ENCODE measurements around the gene TIMM13. TPM values are rescaled to one million over a fixed set of nuclear protein-coding genes. Genes with fewer than 3 reads are reported as not detected.

The TIMM13 gene
- total and polyA plus RNA-seq, 9 of the 15 experiments (the other 6 are each of a cell fraction or from before 2014, with no cell fraction given): 17.6 to 215 (median 71.8) TPM

DNA sequence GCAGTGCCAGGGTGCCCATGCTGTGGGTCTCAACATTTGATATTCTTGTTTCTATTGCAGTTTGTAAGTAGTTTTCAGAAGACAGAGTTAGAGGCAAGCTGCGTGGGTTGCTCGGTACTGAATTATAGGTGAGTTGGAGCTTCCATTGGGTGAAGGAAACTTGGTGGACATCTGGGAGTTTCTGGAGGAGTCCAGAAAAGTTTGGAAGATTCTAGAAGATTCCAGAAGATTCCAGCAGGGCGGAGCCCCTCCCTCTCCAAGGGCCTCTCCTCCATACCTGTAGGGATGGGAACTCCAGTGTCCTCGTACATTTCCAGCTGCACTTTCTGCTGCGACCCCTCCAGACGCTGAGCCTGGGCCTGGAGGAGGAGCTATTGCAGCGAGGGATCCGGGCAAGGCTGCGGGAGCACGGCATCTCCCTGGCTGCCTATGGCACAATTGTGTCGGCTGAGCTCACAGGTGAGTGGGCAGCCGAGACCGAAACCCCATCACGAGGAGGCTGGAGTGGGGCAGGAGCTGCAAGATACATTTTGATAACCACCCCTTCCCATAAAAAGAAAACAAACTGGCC is 28.6 kb downstream of the TIMM13 start:
- ChIA-PET CTCF (ENCODE audit: low intra/inter-chr PET ratio) (no interaction called here), POLR2A (interaction anchor here (0.5 to 0.6 kb wide), 3 partner anchors 134 to 651 kb away, joined by 3 read pairs; no protein-coding TSS in a partner anchor)
- Histone ChIP-seq H4K20me1 (replicated peaks; ENCODE audit: control insufficient read depth, insufficient read depth, low read length) (no peaks in the 10 kb centered on the region), H3K9me3 (replicated peaks; ENCODE audit: control insufficient read depth, insufficient read depth, low read depth, low read length) (no peaks in the 10 kb centered on the region; the same call in 1 of the 2 replicates), H3K4me2 (ENCODE audit: insufficient read depth, low read length) (no peak overlapping the region), H3K4me1 (replicated peaks in 1 of 2; ENCODE audit: control insufficient read depth in 2 of 2, insufficient read depth in 2 of 2, low read length in 2 of 2) (peaks cover 0 to 29% of the 10 kb centered on the region in 2 experiments; a peak in 3 of 5 replicates), H3K27me3 (ENCODE audit: control insufficient read depth in 2 of 2, insufficient read depth in 2 of 2, low read length in 2 of 2) (no peaks in the 10 kb centered on the region), H3K9me1 (ENCODE audit: control insufficient read depth, insufficient read depth, low read length) (no peaks in the 10 kb centered on the region), H2AFZ (ENCODE audit: low read depth, low read length) (no peak overlapping the region), H3K9ac (ENCODE audit: insufficient read depth in 1 of 2, low read depth in 2 of 2, low read length in 2 of 2) (0 out of 4 replicates have a peak overlapping the region, but pooled peaks of 1 of the 2 experiments have one; percentile 27), H3K27ac (ENCODE audit: extremely low read depth, low read depth, low read length) (no peak overlapping the region), H3K4me3 (no peak overlapping the region), H3K36me3 (ENCODE audit: control insufficient read depth, insufficient read depth, low read length) (no peaks in the 10 kb centered on the region), H3K79me2 (ENCODE audit: control insufficient read depth, insufficient read depth, low read length) (no peaks in the 10 kb centered on the region)
- DNase-seq (ENCODE audit: extremely low read depth in 1 of 4, low spot score in 3 of 4): no peak
- no peak for FAIRE-seq
- TF ChIP-seq ZNF197 (CRISPR knock-in tag; IDR thresholded peaks at IDR 0.05; ENCODE audit: low read depth): no peak
- TF ChIP-seq TSC22D4 (tag; IDR thresholded peaks at IDR 0.05): no peak
- TF ChIP-seq ILK (tag; IDR thresholded peaks at IDR 0.05; ENCODE audit: borderline replicate concordance, low read depth): no peak
- no peak for TF ChIP-seq BCOR (IDR thresholded peaks at IDR 0.05)
- no peak for TF ChIP-seq POU5F1 (IDR thresholded peaks at IDR 0.05; ENCODE audit: borderline replicate concordance, low read depth, low read length, partially characterized antibody)
- TF ChIP-seq KDM5B (IDR thresholded peaks at IDR 0.05; ENCODE audit: insufficient replicate concordance, low read depth, low read length): no peak
- TF ChIP-seq ARNT (IDR thresholded peaks at IDR 0.05): 0 out of 4 replicates have a peak, but pooled peaks of 1 of the 2 experiments have one; percentile 51
- TF ChIP-seq, protein P1, sequence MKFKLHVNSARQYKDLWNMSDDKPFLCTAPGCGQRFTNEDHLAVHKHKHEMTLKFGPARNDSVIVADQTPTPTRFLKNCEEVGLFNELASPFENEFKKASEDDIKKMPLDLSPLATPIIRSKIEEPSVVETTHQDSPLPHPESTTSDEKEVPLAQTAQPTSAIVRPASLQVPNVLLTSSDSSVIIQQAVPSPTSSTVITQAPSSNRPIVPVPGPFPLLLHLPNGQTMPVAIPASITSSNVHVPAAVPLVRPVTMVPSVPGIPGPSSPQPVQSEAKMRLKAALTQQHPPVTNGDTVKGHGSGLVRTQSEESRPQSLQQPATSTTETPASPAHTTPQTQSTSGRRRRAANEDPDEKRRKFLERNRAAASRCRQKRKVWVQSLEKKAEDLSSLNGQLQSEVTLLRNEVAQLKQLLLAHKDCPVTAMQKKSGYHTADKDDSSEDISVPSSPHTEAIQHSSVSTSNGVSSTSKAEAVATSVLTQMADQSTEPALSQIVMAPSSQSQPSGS (CRISPR knock-in tag; IDR thresholded peaks at IDR 0.05): no peak
- TF ChIP-seq EP300 (IDR thresholded peaks at IDR 0.05; ENCODE audit: low read length): peak; percentile 56; the same call in 1 of the 2 replicates
- TF ChIP-seq STAT5A (IDR thresholded peaks at IDR 0.05; ENCODE audit: borderline replicate concordance, low read length): no peak
- TF ChIP-seq, protein P2, sequence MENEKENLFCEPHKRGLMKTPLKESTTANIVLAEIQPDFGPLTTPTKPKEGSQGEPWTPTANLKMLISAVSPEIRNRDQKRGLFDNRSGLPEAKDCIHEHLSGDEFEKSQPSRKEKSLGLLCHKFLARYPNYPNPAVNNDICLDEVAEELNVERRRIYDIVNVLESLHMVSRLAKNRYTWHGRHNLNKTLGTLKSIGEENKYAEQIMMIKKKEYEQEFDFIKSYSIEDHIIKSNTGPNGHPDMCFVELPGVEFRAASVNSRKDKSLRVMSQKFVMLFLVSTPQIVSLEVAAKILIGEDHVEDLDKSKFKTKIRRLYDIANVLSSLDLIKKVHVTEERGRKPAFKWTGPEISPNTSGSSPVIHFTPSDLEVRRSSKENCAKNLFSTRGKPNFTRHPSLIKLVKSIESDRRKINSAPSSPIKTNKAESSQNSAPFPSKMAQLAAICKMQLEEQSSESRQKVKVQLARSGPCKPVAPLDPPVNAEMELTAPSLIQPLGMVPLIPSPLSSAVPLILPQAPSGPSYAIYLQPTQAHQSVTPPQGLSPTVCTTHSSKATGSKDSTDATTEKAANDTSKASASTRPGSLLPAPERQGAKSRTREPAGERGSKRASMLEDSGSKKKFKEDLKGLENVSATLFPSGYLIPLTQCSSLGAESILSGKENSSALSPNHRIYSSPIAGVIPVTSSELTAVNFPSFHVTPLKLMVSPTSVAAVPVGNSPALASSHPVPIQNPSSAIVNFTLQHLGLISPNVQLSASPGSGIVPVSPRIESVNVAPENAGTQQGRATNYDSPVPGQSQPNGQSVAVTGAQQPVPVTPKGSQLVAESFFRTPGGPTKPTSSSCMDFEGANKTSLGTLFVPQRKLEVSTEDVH (IDR thresholded peaks at IDR 0.05; ENCODE audit: low read depth, partially characterized antibody): no peak
- no peak for TF ChIP-seq MCM2 (IDR thresholded peaks at IDR 0.05; ENCODE audit: low read depth)
- TF ChIP-seq, protein P3, sequence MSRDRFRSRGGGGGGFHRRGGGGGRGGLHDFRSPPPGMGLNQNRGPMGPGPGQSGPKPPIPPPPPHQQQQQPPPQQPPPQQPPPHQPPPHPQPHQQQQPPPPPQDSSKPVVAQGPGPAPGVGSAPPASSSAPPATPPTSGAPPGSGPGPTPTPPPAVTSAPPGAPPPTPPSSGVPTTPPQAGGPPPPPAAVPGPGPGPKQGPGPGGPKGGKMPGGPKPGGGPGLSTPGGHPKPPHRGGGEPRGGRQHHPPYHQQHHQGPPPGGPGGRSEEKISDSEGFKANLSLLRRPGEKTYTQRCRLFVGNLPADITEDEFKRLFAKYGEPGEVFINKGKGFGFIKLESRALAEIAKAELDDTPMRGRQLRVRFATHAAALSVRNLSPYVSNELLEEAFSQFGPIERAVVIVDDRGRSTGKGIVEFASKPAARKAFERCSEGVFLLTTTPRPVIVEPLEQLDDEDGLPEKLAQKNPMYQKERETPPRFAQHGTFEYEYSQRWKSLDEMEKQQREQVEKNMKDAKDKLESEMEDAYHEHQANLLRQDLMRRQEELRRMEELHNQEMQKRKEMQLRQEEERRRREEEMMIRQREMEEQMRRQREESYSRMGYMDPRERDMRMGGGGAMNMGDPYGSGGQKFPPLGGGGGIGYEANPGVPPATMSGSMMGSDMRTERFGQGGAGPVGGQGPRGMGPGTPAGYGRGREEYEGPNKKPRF (IDR thresholded peaks at IDR 0.05; ENCODE audit: low read depth, low read length): no peak
- no peak for ATAC-seq
- intact Hi-C loops (cut with micrococcal nuclease) (loop anchor here (10.0 kb wide), 1 partner anchor 216 kb away; no protein-coding TSS in a partner anchor), in situ Hi-C loops (cut with MboI) (loop anchor here (5.0 kb wide), 1 partner anchor 162 kb away; the partner anchor contains the start of genes PLEKHJ1 and SF3A2)
- 76% methylated on average over 12 of the region's 14 CpGs for WGBS (ENCODE audit: insufficient coverage, low coverage, missing lambda C conversion rate)
- no TSS peak for BruUV-seq (replicated peaks)

All from K562 (cell line).